22Rv1 (cell line): ENCODE data around the gene RFTN1.

Experiments used
- CTCF ChIP-seq: fragments of 450-650 bp; IDR thresholded peaks from 2 replicates; pipeline ENCODE4 v1.5.1; 2017; ENCODE audit warnings: mild to moderate bottlenecking
- ZFX ChIP-seq: fragments of 450-650 bp; IDR thresholded peaks from 2 replicates; pipeline ENCODE4 v1.6.1; 2017; ENCODE audit warnings: antibody characterized with exemption, borderline replicate concordance

DNA sequence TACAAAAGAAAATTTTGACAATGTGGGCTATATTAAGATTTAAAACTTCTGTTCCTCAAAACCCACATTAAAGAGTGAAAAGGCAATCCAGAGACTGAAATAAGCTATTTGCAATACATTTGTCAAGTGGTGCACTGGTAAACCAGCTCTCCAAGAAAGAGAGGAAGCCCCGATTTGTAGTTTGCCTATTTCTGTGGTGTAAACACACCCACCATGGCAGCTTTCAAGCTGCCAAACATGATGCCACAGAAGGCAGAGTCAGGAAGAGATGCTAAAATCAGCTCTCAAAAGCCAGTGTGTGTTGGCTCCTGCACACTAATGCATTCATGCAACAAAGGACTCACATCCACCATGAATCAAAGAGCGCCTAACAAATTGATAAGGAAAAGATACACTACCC, 17.5 kb downstream of the RFTN1 start:
- no peak for TF ChIP-seq CTCF
- no peak for TF ChIP-seq ZFX
